NCI-H524 (cell line): ENCODE results near the gene NPW.

ENCODE experiments used
- DNase-seq, 2 experiments: peaks; one replicate each; lab custom pipeline; 2025; lab: John Stamatoyannopoulos, UW

The NPW gene

GRCh38 chr16:2019518-2019920, at the start of gene NPW:
NPW (plus strand) TSS chr16:2019785.
- peak; percentile 91 to 95 for DNase-seq

- peak; percentile 86 to 92 for DNase-seq
Measured at GRCh38 chr16:1971796-1972489, 47.6 kb upstream of the NPW start, which contains the start of gene TBL3. TBL3 (plus strand) TSS chr16:1972053; CDS start chr16:1972165, 112 bp downstream.

GRCh38 chr16:1972490-1972877, 47.1 kb upstream of the NPW start:
- DNase-seq = no peak

GRCh38 chr16:1973461-1974156, 46.0 kb upstream of the NPW start:
- DNase-seq = no peak

- DNase-seq = no peak
Measured at GRCh38 chr16:1974157-1975070, 45.2 kb upstream of the NPW start.

GRCh38 chr16:1975432-1976215, 44.0 kb upstream of the NPW start:
- no peak for DNase-seq

GRCh38 chr16:1976216-1976520, 43.4 kb upstream of the NPW start:
- DNase-seq = no peak

- DNase-seq = no peak
Measured at GRCh38 chr16:1976951-1977874, 42.4 kb upstream of the NPW start.

- no peak for DNase-seq
Measured at GRCh38 chr16:1977875-1978268, 41.7 kb upstream of the NPW start.

- DNase-seq = no peak
Measured at GRCh38 chr16:1978476-1979120, 41.0 kb upstream of the NPW start.

GRCh38 chr16:1979271-1980029, 40.1 kb upstream of the NPW start:
- DNase-seq = no peak

GRCh38 chr16:1980030-1980769, 39.4 kb upstream of the NPW start:
- DNase-seq = no peak

- DNase-seq = no peak
Measured at GRCh38 chr16:1980770-1981087, 38.9 kb upstream of the NPW start.

- no peak for DNase-seq
Measured at GRCh38 chr16:1981398-1981836, 38.2 kb upstream of the NPW start, which contains the start of gene NOXO1. NOXO1 (minus strand) TSS chr16:1981469; CDS start chr16:1981179, 290 bp downstream.

GRCh38 chr16:1982013-1982433, 37.6 kb upstream of the NPW start:
- DNase-seq = peak; percentile 47 to 50

GRCh38 chr16:1982991-1983543, 36.5 kb upstream of the NPW start:
- DNase-seq = no peak

- peak; percentile 89 to 94 for DNase-seq
Measured at GRCh38 chr16:1983544-1984346, 35.8 kb upstream of the NPW start, which contains the start of gene GFER. GFER (plus strand) TSS chr16:1984193; CDS start chr16:1984219, 26 bp downstream.
